Stimulated activated CD4-positive, alpha-beta T cell treated with anti-CD3 and anti-CD28 coated beads, Interleukin-15, amount 100 ng/mL, for 24 hours (primary cell): ENCODE measurements around the gene MYO1D.

Experiments
- DNase-seq: peaks from one replicate; pipeline ENCODE4 v3.0.0-alpha.2; 2020

The MYO1D gene

GRCh38 chr17:32495359-32496231 lies 381.3 kb downstream of the MYO1D start:
- DNase-seq = no peak

DNA sequence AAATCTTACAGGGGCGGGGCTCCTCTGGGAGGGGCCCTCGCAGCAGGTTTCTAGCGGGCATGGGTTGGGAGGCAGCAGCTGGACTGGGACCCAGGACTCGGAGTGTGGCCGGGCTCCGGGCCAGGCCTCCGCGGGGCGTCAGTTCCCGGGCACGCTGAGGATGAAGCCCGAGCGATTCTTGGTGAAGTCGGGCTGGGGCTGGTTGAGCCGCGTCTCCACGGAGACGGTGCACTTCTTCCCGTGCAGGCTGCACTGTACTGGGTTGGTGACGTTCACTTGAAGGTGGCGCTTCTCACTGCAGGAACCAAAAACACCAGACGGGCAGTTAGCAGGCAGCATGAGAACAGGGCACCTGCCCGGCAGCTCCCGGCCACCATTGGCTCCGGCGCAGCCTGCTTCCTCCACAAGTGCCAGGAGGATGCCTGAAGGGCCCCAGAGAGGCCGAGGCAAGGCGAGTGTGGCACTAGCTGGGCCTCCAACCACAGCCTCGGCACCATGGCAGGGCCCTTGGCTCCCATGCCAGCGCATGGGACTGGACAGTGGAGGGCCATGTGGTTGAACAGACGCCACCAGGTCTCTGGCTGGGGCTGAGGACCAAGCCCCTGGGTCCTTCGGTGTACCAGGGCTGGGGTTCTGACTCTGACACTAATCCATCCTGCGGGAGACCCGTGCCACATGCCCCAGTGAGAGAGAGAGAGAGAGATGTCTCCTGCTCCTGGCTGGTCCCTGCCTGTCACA lies 382.1 kb downstream of the MYO1D start:
- no peak for DNase-seq

DNA sequence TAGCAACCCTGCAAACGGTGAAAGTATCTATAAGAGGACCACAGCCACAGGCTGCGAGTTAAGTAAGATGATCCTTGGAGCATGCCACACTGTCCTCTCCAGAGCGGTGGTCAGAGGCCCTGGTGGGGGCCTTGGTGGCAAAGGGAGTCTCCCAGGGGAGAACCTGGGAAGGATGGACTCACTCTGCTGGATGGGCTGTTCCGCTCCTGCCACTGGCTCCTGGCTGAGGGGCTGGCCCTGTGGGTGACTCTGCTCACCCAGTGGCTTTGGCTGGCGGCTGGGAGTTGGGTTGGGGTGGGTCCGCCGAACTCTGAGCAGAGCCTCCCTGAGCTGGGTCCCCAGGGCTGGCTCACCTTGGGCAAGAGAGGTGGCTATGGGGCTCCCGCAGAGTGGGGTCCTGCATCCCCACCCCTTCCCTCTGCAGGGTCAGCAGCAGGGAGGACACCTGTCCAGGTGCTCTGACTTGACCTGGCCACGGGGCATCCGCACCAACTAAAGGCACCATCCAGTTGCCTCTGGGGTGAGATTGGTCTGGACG lies 382.9 kb downstream of the MYO1D start:
- no peak for DNase-seq

GRCh38 chr17:32493571-32493970 lies 383.4 kb downstream of the MYO1D start:
- DNase-seq = no peak

DNA sequence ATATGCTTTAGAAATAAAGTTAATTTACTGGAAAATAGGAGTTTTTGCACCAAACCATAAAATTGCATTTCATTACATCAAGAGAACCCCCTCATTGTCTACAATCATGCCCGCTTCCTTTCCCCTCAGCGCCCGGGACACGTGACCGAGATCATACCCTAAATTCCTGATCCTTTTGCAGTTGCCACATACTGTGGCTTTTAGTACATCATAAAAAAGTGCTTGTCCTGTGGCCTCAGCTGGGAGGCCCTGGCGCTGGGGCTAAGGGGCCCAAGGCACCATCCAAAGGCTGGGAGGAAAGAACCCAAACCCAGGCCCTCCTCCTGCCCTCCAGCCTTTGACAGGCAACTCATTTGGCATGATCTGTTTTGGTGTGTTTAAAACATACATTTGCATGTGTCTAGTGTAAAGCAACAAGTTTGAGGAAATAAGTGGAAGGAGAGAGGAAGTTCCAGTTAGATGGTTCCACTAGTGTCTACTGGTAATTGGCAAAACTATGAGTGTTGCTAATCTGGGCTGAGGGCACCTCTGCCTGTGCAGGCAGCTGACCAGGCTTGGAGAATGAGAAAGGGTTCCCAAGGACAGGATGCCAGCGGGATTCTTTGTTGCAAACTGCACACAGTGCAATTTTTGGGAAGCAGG lies 384.2 kb downstream of the MYO1D start:
- no peak for DNase-seq

GRCh38 chr17:32492264-32492589 lies 384.7 kb downstream of the MYO1D start:
- DNase-seq = no peak

DNA sequence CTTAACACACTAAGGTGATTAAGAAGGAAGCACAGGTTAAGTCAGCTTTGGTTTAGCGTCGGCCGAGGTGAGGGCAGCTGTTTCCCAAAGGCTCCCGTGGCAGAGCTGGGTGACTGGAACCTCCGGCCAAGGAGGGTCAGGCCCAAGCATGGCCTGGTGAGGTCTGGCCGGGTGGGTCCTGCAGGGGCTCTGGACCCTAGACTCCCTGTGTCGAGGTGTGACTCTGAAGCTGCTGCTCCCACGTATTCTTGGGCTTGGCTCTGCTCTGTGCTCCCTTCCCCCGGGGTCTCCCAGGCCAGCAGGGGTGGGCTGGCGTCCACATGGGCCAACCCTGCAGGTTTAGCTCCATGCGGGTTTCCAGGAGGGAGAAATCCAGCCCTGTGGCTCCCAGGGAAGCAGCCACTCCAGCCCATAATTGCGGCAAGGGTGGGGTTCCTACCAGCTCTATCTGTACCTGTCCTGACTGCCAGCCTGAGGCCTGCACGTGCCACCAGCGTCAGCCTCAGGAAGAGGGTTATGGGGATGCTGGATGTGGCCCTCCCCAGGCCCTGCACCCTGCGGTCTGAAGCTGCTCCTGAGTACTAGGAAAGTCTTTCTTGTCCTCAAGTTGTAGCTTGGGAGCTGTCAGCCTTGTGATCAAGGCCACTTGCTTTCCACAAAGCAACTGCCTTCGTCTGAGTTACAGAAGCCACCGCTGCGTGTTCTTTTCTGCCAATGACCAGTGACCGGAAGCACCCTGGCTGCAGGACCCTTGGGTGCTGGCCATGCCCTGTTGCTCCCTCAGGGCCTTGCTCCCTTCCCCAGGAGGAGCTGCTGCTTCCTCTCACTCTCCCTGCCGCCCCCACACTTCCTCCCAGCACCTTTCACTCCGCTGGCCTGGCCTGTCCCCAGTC lies 385.3 kb downstream of the MYO1D start:
- peak; percentile 65 for DNase-seq

- peak; percentile 50 for DNase-seq
Observed at GRCh38 chr17:32490101-32490482, 386.8 kb downstream of the MYO1D start.

GRCh38 chr17:32489320-32490100 lies 387.4 kb downstream of the MYO1D start:
- DNase-seq = no peak

DNA sequence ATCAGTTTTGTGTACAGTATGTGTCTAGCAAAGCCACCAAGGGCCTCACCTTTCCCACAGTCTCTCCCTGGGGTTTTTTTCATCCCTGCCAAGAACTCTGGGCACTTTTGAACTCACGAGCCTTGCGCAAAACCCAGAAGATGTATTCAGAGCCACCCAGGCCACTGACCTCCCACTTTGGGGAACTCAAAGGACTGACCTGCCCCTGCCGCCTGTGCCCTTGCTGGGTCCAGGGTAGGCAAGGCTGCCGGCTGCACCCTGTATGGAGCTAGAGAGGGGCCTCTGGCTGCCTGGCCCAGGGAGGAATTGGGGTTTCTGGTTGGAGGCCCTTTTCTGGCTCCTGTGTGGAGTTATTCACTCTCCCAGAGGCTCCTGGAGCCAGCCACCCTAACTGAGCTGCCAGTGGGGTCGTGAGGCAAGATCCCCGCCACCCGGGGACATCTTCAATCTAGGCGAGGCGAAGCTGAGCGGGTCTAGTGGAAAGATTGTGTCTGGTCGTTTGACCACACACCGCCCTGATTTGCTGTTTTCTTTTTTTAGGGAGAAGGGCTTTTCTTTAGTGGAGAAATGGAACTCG lies 388.2 kb downstream of the MYO1D start:
- DNase-seq = no peak

DNA sequence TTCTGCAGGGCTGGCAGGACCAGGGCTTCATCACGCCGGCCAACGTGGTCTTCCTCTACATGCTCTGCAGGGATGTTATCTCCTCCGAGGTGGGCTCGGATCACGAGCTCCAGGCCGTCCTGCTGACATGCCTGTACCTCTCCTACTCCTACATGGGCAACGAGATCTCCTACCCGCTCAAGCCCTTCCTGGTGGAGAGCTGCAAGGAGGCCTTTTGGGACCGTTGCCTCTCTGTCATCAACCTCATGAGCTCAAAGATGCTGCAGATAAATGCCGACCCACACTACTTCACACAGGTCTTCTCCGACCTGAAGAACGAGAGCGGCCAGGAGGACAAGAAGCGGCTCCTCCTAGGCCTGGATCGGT lies 388.8 kb downstream of the MYO1D start:
- peak; percentile 20 for DNase-seq

DNA sequence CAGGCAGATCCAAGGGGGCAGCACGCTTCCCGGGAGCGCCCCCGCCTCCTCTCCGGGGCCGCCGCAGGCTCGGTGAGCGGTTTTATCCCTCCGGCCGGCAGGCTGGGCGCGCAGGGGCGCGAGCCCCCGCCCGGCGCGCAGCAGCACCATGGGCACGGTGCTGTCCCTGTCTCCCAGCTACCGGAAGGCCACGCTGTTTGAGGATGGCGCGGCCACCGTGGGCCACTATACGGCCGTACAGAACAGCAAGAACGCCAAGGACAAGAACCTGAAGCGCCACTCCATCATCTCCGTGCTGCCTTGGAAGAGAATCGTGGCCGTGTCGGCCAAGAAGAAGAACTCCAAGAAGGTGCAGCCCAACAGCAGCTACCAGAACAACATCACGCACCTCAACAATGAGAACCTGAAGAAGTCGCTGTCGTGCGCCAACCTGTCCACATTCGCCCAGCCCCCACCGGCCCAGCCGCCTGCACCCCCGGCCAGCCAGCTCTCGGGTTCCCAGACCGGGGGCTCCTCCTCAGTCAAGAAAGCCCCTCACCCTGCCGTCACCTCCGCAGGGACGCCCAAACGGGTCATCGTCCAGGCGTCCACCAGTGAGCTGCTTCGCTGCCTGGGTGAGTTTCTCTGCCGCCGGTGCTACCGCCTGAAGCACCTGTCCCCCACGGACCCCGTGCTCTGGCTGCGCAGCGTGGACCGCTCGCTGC lies 389.3 kb downstream of the MYO1D start:
- DNase-seq = peak; percentile 53

DNA sequence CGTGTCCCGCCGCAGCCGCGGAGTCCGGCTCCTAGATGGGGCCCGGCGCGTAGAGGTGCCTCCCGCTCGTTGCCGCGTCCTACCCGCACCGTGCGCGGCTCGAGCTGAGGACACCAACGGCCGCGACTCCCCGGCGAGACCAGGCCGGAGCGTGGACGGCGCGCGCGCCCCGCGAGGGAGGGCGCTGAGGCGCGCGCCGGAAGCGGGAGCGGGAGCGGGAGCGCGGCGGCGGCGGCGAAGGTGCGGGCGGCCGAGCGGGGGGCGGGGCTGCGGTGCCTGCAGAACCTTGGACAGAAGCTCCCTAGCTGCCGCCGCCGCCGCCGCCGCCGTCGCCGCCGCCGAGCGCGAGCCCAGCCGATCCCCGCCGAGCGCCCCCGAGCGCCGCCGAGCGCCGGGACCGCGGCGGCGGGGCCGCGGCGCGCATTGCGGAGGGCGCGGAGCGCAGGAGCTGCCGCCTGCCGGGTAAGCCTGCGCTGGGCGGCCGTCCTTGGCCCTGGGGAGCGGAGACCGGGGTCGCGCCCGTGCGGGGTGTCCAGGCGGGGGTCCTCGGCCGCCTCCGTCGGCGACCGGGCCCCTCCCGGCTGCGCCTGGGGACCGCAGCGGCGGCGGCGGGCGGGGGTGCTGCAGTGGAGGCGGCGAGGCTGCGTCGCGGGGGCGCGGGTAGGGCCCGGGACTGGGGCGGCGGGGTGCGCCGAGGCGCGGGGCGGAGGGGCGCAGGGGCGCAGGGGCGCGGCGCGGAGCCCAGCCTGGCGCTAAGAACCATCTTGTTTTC lies 390.0 kb downstream of the MYO1D start, which contains the start of gene CDK5R1:
CDK5R1 (plus strand) TSS at position 293 of the 772 bp plus-strand sequence. CDS start 628 bp downstream, outside the sequence.
- DNase-seq = peak; percentile 80

GRCh38 chr17:32486111-32486700 lies 390.7 kb downstream of the MYO1D start:
- peak; percentile 80 for DNase-seq

DNA sequence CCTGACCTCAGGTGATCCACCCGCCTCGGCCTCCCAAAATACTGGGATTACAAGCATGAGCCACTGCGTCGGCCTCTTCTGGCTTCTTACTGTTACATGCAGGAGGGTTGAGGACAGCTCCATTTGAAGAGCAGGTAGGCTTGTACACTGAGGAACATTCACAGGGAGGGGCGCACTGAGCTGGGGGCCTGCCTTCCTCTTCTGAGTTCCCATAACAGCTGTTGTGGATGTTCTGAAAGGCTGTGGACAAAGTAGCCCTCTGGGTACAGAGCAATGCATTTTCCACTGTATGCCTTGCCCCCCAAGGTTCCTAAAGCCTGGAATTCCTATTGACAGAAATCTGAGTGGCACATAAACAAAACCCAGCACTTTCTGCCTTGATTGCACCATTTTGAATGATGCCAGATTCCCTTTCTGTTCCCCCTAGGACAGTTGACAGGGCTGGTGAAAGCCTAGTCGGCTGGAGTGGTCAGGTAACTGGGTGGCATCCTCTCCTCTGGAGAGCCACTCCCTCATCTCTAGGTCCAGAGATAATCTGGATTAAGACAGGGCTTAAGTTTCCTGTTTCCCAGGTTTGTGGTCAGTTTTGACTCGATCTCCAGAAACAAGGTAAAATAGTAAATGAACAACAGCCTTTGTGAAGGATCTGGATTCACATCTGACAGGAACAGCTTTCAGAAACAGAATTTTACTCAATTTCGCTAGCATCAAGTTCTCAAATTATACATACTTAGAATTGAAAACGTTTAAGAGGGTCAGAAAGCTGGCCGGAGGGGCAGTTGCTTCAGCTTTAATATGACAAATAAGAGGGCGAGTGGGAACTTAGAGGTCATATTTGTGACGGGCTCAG lies 391.4 kb downstream of the MYO1D start:
- DNase-seq = no peak

DNA sequence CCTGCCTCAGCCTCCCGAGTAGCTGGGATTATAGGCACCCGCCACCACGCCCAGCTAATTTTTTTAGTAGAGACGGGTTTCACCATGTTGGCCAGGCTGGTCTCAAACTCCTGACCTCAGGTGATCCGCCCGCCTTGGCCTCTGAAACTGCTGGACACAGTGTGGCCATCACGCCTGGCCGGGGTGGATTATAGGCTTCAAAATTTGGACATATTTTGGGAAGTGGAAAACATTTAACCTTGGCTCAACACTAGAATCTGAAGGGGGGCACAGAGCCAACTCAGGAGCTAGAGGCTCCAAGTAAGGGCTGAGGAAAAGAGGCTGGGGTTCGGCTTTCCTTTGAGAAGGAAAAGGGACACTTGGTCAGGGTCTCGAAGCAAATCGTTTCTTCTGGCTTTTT lies 392.3 kb downstream of the MYO1D start:
- DNase-seq = no peak

- no peak for DNase-seq
Observed at GRCh38 chr17:32484041-32484461, 392.9 kb downstream of the MYO1D start.

DNA sequence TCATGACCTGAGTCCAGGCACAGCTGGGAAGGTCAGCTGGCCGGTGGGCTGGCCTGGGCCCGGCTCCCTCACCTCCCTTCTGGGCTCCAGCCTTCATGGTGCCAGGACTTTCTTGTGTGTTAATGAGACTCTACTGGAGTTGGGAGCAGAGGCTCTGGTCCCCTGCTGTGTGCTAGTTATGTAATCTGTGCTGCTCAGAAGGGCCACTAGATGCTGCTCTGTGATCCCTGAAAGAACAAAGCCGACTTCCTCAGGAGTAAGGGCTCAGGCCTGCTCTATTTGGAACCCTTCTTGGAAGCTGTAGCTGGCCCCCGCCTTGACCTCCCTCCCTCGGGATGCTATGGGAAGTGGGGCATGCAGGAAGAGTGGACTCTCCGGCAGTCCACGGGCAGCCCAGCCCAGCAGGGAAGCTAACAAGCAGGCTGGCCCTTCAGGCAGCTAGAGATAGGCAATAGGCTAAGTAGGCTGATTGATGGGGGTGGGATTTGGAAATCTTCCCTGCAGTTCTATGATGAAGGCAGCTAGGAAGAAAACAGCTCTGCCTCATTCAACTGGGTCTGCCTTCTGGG lies 393.4 kb downstream of the MYO1D start:
- no peak for DNase-seq
